ENCODE data around the gene DPYSL5. TPM values are rescaled to one million over a fixed set of nuclear protein-coding genes. Genes with fewer than 3 reads are reported as not detected.

DPYSL5 gene
- total RNA-seq, 1 experiment from 2014 or later, result not detected

DNA sequence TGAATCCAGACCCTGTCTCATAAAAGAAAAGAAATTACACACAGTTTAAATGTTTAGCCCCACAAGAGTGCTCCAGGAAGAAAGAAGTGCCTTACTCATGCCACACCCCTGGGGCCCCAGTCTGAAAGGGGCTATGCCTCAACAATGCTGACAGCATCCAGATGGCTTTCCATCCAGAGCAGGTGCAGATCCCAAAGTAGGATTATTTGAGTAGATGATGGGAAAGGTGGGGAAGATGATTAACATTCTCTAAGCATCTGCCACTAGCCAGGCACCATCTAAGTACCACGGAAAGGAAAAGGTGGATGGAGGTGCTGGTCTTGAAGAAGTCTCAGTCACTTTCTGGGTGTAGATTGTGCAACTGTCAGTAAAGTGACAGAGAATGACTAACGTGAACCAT, 16.3 kb downstream of the DPYSL5 start:
- BruUV-seq (replicated peaks), result no TSS peak
- POLR2A ChIA-PET (ENCODE audit: unreplicated experiment), result no interaction called here

DNA sequence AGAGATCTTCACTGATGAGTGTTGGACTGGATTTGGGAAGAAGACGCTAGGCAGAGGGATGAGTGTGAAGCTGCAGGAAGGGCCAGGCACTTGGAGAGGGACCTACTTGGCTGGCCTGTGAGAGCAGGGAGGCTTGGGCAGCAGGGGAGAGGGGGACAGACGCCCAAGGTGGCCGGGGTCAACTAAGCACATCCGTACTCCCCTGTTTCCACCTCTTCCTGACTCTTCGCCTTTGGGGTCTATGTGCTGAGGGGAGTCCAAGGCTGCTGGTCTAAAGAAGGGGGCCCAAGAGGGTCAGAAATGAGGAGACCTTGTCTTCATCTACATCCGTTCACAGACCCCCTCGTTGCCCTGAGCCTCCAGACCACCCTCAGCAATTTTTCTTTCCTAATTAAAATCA, 16.7 kb downstream of the DPYSL5 start:
- H3K4me1 ChIP-seq (ENCODE audit: insufficient read depth, low read length), result no peaks in the 10 kb centered on the region
- no peaks in the 10 kb centered on the region for H3K9me2 ChIP-seq (replicated peaks; ENCODE audit: low read length)
- intact Hi-C loops (cut with micrococcal nuclease), result no loop called here
- ATAC-seq (no peak), DNase-seq (no peak)
- H3F3A ChIP-seq (ENCODE audit: low read length, unreplicated experiment), result no peaks in the 10 kb centered on the region
- ChIA-PET CTCF (no interaction called here), POLR2A (ENCODE audit: unreplicated experiment) (no interaction called here)
- no peak overlapping the region for H3K27ac ChIP-seq (ENCODE audit: low read length)
- no peak overlapping the region for H2AFZ ChIP-seq (ENCODE audit: low read length)
- no peaks in the 10 kb centered on the region for H3K36me3 ChIP-seq (ENCODE audit: low read depth, low read length)
- no peak overlapping the region for H3K4me2 ChIP-seq (ENCODE audit: low read length)
- no peak overlapping the region for H3K4me3 ChIP-seq (ENCODE audit: low read length)
- no peaks in the 10 kb centered on the region for H3K79me2 ChIP-seq (ENCODE audit: low read length)
- no peaks in the 10 kb centered on the region for H4K20me1 ChIP-seq (ENCODE audit: low read length)
- H3K9ac ChIP-seq (ENCODE audit: low read length), result no peak overlapping the region
- no TSS peak for BruUV-seq (replicated peaks)
- TF ChIP-seq EZH2phosphoT487 (IDR thresholded peaks at IDR 0.05; ENCODE audit: borderline replicate concordance, low read length) (no peak), EZH2 (IDR thresholded peaks at IDR 0.05; ENCODE audit: low read length, unreplicated experiment) (no peak)
- TF ChIP-seq, protein P1, sequence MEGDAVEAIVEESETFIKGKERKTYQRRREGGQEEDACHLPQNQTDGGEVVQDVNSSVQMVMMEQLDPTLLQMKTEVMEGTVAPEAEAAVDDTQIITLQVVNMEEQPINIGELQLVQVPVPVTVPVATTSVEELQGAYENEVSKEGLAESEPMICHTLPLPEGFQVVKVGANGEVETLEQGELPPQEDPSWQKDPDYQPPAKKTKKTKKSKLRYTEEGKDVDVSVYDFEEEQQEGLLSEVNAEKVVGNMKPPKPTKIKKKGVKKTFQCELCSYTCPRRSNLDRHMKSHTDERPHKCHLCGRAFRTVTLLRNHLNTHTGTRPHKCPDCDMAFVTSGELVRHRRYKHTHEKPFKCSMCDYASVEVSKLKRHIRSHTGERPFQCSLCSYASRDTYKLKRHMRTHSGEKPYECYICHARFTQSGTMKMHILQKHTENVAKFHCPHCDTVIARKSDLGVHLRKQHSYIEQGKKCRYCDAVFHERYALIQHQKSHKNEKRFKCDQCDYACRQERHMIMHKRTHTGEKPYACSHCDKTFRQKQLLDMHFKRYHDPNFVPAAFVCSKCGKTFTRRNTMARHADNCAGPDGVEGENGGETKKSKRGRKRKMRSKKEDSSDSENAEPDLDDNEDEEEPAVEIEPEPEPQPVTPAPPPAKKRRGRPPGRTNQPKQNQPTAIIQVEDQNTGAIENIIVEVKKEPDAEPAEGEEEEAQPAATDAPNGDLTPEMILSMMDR (conservative IDR thresholded peaks at IDR 0.05; ENCODE audit: low read depth, low read length), result no peak
- no peaks in the 10 kb centered on the region for H3K9me3 ChIP-seq (ENCODE audit: low read length)
- H3K27me3 ChIP-seq (ENCODE audit: low read length), result peaks cover 76% of the 10 kb centered on the region

More for the DNA sequence above, 16.3 kb downstream of the DPYSL5 start:
- Histone ChIP-seq H3F3A (ENCODE audit: low read length, unreplicated experiment) (no peaks in the 10 kb centered on the region), H4K20me1 (ENCODE audit: low read length) (no peaks in the 10 kb centered on the region), H3K9me3 (ENCODE audit: low read length) (no peaks in the 10 kb centered on the region), H3K9ac (ENCODE audit: low read length) (no peak overlapping the region), H3K4me3 (ENCODE audit: low read length) (no peak overlapping the region), H3K4me2 (ENCODE audit: low read length) (no peak overlapping the region), H3K36me3 (ENCODE audit: low read depth, low read length) (no peaks in the 10 kb centered on the region), H3K79me2 (ENCODE audit: low read length) (no peaks in the 10 kb centered on the region), H3K9me2 (replicated peaks; ENCODE audit: low read length) (no peaks in the 10 kb centered on the region), H3K4me1 (ENCODE audit: insufficient read depth, low read length) (no peaks in the 10 kb centered on the region), H3K27ac (ENCODE audit: low read length) (no peak overlapping the region), H3K27me3 (ENCODE audit: low read length) (peaks cover 77% of the 10 kb centered on the region), H2AFZ (ENCODE audit: low read length) (no peak overlapping the region)
- ATAC-seq (no peak), DNase-seq (no peak)
- intact Hi-C loops (cut with micrococcal nuclease), result no loop called here
- TF ChIP-seq, protein P1 (conservative IDR thresholded peaks at IDR 0.05; ENCODE audit: low read depth, low read length), result no peak
- TF ChIP-seq EZH2 (IDR thresholded peaks at IDR 0.05; ENCODE audit: low read length, unreplicated experiment) (no peak), EZH2phosphoT487 (IDR thresholded peaks at IDR 0.05; ENCODE audit: borderline replicate concordance, low read length) (no peak)
- CTCF ChIA-PET, result no interaction called here

DNA sequence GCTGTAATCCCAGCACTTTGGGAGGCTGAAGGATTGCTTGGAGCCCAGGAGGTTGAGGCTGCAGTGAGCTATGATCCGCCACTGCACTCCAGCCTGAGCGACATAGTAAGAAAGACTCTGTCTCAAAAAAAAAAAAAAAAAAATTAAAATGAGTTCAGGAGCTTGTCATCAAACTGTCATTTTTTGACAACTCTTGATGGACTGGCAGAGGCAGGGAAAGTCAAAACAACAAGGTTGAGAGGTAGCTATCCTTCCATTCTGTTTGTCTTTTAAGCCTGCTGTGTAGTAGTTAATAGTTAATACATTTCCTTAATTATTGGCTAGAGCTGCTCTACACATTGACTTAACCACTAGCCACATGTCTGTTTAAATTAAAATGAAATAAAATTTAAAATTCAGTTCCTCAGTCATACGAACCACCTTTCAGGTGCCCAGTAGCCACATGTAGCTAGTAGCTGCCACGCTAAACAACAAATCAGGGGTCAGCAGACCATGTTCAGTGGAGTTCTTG, 22.7 kb downstream of the DPYSL5 start:
- Histone ChIP-seq H3K4me2 (ENCODE audit: low read length) (no peak overlapping the region), H2AFZ (ENCODE audit: low read length) (no peak overlapping the region), H3K27me3 (ENCODE audit: low read length) (peaks cover 68% of the 10 kb centered on the region), H3K27ac (ENCODE audit: low read length) (no peak overlapping the region), H3K9me3 (ENCODE audit: low read length) (no peaks in the 10 kb centered on the region), H4K20me1 (ENCODE audit: low read length) (no peaks in the 10 kb centered on the region), H3F3A (ENCODE audit: low read length, unreplicated experiment) (no peaks in the 10 kb centered on the region), H3K79me2 (ENCODE audit: low read length) (no peaks in the 10 kb centered on the region), H3K36me3 (ENCODE audit: low read depth, low read length) (no peaks in the 10 kb centered on the region), H3K9ac (ENCODE audit: low read length) (no peak overlapping the region), H3K4me1 (ENCODE audit: insufficient read depth, low read length) (no peaks in the 10 kb centered on the region), H3K4me3 (ENCODE audit: low read length) (no peak overlapping the region), H3K9me2 (replicated peaks; ENCODE audit: low read length) (no peaks in the 10 kb centered on the region)
- DNase-seq (no peak), ATAC-seq (no peak)
- CTCF ChIA-PET, result interaction anchor here (0.6 kb wide), 1 partner anchor 25 kb away, joined by 3 read pairs; no protein-coding TSS in a partner anchor
- POLR2A ChIA-PET (ENCODE audit: unreplicated experiment), result no interaction called here
- intact Hi-C loops (cut with micrococcal nuclease), result no loop called here
- no peak for TF ChIP-seq EZH2 (IDR thresholded peaks at IDR 0.05; ENCODE audit: low read length, unreplicated experiment)
- TF ChIP-seq EZH2phosphoT487 (IDR thresholded peaks at IDR 0.05; ENCODE audit: borderline replicate concordance, low read length), result no peak
- TF ChIP-seq, protein P1 (conservative IDR thresholded peaks at IDR 0.05; ENCODE audit: low read depth, low read length), result no peak
- no TSS peak for BruUV-seq (replicated peaks)
